Measurements from ENCODE around the gene PFKFB3. TPM values are rescaled to one million over a fixed set of nuclear protein-coding genes. Genes with fewer than 3 reads are reported as not detected.
"Not testable (repeated sequence)": the region's sequence is repeated elsewhere in the genome, so short reads cannot be mapped to it uniquely, and the experiment has no call there.

The PFKFB3 gene
- polyA plus RNA-seq, 1 experiment, result 24.3 TPM

GRCh38 chr10:6195376-6195775 lies 7.4 kb upstream of the PFKFB3 start:
- Histone ChIP-seq H3K4me3 (ENCODE audit: low read depth, low read length) (no peak overlapping the region), H3K27me3 (ENCODE audit: control insufficient read depth, insufficient read depth, low read length) (no peaks in the 10 kb centered on the region), H3K27ac (ENCODE audit: low read depth, low read length) (no peak overlapping the region), H3K9me3 (ENCODE audit: control insufficient read depth, insufficient read depth, low read length) (no peaks in the 10 kb centered on the region)
- no peak for DNase-seq (ENCODE audit: low read depth, low spot score)
- POLR2A ChIA-PET, result interaction anchor here (1.5 kb wide), 1 partner anchor 32 kb away, joined by 4 read pairs; no protein-coding TSS in a partner anchor
- TF ChIP-seq CTCF (IDR thresholded peaks at IDR 0.05; ENCODE audit: low read depth, low read length), result no peak
- CTCF ChIA-PET, result interaction anchor here (1.3 to 4.4 kb wide), 2 partner anchors 206 to 212 kb away, joined by 3 to 21 read pairs; no protein-coding TSS in a partner anchor

GRCh38 chr10:6195846-6196245 lies 6.9 kb upstream of the PFKFB3 start:
- ChIA-PET CTCF (interaction anchor here (4.4 kb wide), 1 partner anchor 206 kb away, joined by 21 read pairs; no protein-coding TSS in a partner anchor), POLR2A (interaction anchor here (0.6 to 1.5 kb wide), 2 partner anchors 32 to 110 kb away, joined by 4 to 11 read pairs; no protein-coding TSS in a partner anchor)
- no peak overlapping the region for H3K27ac ChIP-seq (ENCODE audit: low read depth, low read length)
- no peaks in the 10 kb centered on the region for H3K27me3 ChIP-seq (ENCODE audit: control insufficient read depth, insufficient read depth, low read length)
- no peak overlapping the region for H3K4me3 ChIP-seq (ENCODE audit: low read depth, low read length)
- TF ChIP-seq CTCF (IDR thresholded peaks at IDR 0.05; ENCODE audit: low read depth, low read length), result no peak
- no peak for DNase-seq (ENCODE audit: low read depth, low spot score)
- H3K9me3 ChIP-seq (ENCODE audit: control insufficient read depth, insufficient read depth, low read length), result no peaks in the 10 kb centered on the region

GRCh38 chr10:6196524-6196923 lies 6.2 kb upstream of the PFKFB3 start:
- DNase-seq (ENCODE audit: low read depth, low spot score); H3K27ac ChIP-seq (ENCODE audit: low read depth, low read length); H3K27me3 ChIP-seq (ENCODE audit: control insufficient read depth, insufficient read depth, low read length); H3K4me3 ChIP-seq (ENCODE audit: low read depth, low read length); H3K9me3 ChIP-seq (ENCODE audit: control insufficient read depth, insufficient read depth, low read length): not testable (repeated sequence)
- ChIA-PET POLR2A (interaction anchor here (0.6 kb wide), 1 partner anchor 110 kb away, joined by 11 read pairs; no protein-coding TSS in a partner anchor), CTCF (interaction anchor here (4.4 kb wide), 1 partner anchor 205 kb away, joined by 21 read pairs; no protein-coding TSS in a partner anchor)

- Histone ChIP-seq H3K27me3 (ENCODE audit: control insufficient read depth, insufficient read depth, low read length) (no peaks in the 10 kb centered on the region), H3K4me3 (ENCODE audit: low read depth, low read length) (no peak overlapping the region), H3K27ac (ENCODE audit: low read depth, low read length) (no peak overlapping the region), H3K9me3 (ENCODE audit: control insufficient read depth, insufficient read depth, low read length) (no peaks in the 10 kb centered on the region)
- no peak for DNase-seq (ENCODE audit: low read depth, low spot score)
- no peak for TF ChIP-seq CTCF (IDR thresholded peaks at IDR 0.05; ENCODE audit: low read depth, low read length)
- ChIA-PET CTCF (interaction anchor here (4.4 kb wide), 1 partner anchor 204 kb away, joined by 21 read pairs; no protein-coding TSS in a partner anchor), POLR2A (no interaction called here)
These were observed 5.4 kb upstream of the PFKFB3 start for GRCh38 chr10:6197321-6197720.

- POLR2A ChIA-PET, result no interaction called here
- H3K4me3 ChIP-seq (ENCODE audit: low read depth, low read length), result no peak overlapping the region
- H3K9me3 ChIP-seq (ENCODE audit: control insufficient read depth, insufficient read depth, low read length), result no peaks in the 10 kb centered on the region
- no peak overlapping the region for H3K27ac ChIP-seq (ENCODE audit: low read depth, low read length)
- CTCF ChIA-PET, result interaction anchor here (8.2 kb wide), 1 partner anchor 203 kb away, joined by 221 read pairs; no protein-coding TSS in a partner anchor
- DNase-seq (ENCODE audit: low read depth, low spot score), result no peak
- no peaks in the 10 kb centered on the region for H3K27me3 ChIP-seq (ENCODE audit: control insufficient read depth, insufficient read depth, low read length)
- no peak for TF ChIP-seq CTCF (IDR thresholded peaks at IDR 0.05; ENCODE audit: low read depth, low read length)
These were observed 4.6 kb upstream of the PFKFB3 start for GRCh38 chr10:6198171-6198570.

Data from AG04450 (cell line).